Large intestine (tissue), 3 donors: Measurements from ENCODE around the gene GP1BB. TPM values are rescaled to one million over a fixed set of nuclear protein-coding genes. Genes with fewer than 3 reads are reported as not detected.
"Not testable (repeated sequence)": the region's sequence is repeated elsewhere in the genome, so short reads cannot be mapped to it uniquely, and the experiment has no call there.

Experiments
- DNase-seq, 2 donors: peaks; one replicate each; pipeline versions ENCODE4 v3.0.0 to v3.0.0-alpha.2; 2013
- H3K27ac ChIP-seq: one replicate; pipeline ENCODE4 v1.5.1; 2013; ENCODE audit warnings: low read length
- H3K27me3 ChIP-seq: 2 replicates; pipeline ENCODE4 v1.6.1; 2013; ENCODE audit warnings: low read length; ENCODE audit not compliant: control insufficient read depth, insufficient read depth
- H3K36me3 ChIP-seq: 2 replicates; pipeline ENCODE4 v1.6.1; 2013; ENCODE audit warnings: low read length; ENCODE audit not compliant: control insufficient read depth, insufficient read depth
- H3K4me1 ChIP-seq: one replicate; pipeline ENCODE4 v1.6.1; 2013; ENCODE audit warnings: low read length; ENCODE audit not compliant: control insufficient read depth, insufficient read depth
- H3K4me3 ChIP-seq: one replicate; pipeline ENCODE4 v1.5.1; 2013; ENCODE audit warnings: low read length
- H3K9me3 ChIP-seq: one replicate; pipeline ENCODE4 v1.6.1; 2013; ENCODE audit warnings: mild to moderate bottlenecking, low read depth, low read length, moderate library complexity; ENCODE audit not compliant: control insufficient read depth
- WGBS: methylation state at CpG from one replicate; pipeline ENCODE4 v1.1.5; 2013; ENCODE audit warnings: low lambda C conversion rate; ENCODE audit not compliant: insufficient coverage; 5-methylcytosine and 5-hydroxymethylcytosine counted together
- polyA plus RNA-seq: library from polyadenylated mRNA; unstranded; fragments of 120-200 nt; gene quantifications from one replicate; pipeline ENCODE4 v1.2.1, GENCODE V29; 2013

The GP1BB gene
- polyA plus RNA-seq, 1 donor: 4.4 TPM

DNA sequence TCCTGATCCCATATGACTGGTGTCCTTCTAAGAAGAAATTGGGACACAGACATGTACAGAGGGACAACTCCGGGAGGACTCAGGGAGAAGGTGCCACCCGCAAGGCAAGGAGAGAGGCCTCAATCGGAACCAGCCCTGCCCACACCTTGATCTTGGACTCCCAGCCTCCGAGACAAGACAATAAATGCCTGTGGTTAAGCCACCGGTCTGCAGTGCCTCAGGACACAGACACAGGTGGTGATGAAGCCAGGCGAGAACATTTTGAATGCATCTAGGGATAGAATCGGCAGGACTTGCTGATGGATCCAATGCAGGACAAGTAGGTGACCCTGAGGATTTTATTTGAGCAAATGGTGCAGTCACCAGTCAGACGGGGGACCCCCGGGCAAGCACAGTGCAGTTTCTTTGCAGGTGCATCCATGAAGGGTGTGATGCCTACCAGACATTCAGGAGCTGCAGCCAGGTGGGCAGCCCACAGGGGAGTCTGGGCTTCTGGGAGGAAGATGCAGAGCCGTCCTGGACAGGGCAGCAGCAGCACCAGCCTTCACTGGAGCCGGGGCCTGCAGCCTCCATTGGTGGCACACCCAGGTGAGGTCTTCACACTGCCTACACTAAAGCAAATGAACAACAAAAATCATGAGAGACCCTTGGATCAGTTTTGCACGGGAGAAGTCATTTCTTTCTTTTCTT is 29.2 kb upstream of the GP1BB start:
- DNase-seq: no peak
- H3K9me3 ChIP-seq: no peaks in the 10 kb centered on the region
- H3K36me3 ChIP-seq: no peaks in the 10 kb centered on the region
- no peak overlapping the region for H3K4me3 ChIP-seq
- H3K27me3 ChIP-seq: peaks cover 12% of the 10 kb centered on the region
- no peaks in the 10 kb centered on the region for H3K4me1 ChIP-seq
- no peak overlapping the region for H3K27ac ChIP-seq
- no CpG with 5 or more reads among the region's 12 CpGs for WGBS

DNA sequence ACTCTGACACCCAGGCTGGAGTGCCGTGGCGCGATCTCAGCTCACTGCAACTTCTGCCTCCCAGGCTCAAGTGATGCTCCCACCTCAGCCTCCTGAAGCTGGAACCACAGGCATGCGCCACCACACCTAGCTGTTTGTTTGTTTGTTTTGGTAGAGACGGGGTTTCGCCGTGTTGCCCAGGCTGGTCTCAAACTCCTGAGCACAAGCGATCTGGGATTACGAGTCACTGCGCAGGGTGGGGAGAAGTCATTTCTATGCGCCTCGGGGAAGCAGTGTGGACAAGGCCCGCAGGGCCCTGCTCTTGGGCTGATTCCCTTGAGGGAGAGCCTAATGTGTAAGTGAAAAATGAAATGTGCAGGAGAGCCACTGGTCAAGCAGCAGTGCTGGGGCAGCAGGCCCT is 28.6 kb upstream of the GP1BB start:
- Histone ChIP-seq H3K36me3 (no peaks in the 10 kb centered on the region), H3K4me1 (no peaks in the 10 kb centered on the region), H3K4me3 (no peak overlapping the region), H3K27me3 (peaks cover 8% of the 10 kb centered on the region), H3K9me3 (no peaks in the 10 kb centered on the region), H3K27ac (no peak overlapping the region)
- no CpG with 5 or more reads among the region's 13 CpGs for WGBS
- DNase-seq: no peak

DNA sequence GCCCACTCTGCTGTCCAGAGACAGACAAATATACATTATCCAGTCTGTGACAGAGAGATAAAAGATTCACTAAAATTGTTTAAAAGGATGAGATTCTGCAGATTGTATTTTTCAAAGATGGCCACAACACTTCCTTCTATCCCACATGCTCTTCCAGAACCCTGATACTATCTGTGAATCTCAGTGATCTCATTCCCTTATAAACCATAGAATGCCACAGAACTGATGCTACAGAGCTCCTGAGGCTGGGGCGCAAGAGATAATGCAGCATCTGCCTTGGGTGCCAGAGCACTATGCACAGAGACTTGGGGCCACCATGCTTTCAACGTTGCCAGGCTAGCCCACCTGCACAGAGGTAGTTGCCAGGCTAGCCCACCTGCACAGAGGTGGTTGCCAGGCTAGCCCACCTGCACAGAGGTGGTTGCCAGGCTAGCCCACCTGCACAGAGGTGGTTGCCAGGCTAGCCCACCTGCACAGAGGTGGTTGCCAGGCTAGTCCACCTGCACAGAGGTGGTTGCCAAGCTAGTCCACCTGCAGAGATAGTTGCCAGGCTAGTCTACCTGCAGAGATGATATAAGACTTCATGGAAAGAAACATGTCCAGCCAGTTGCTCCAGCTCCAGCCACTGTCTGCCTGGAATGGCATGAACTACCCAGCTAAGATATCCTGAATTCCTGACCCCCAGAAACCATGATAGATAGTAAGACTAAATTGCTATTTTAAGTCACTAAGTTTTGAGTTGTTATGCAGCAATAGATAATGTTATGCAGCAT is 26.6 kb upstream of the GP1BB start:
- peaks cover 2% of the 10 kb centered on the region for H3K27me3 ChIP-seq
- H3K27ac ChIP-seq: no peak overlapping the region
- DNase-seq: no peak
- no peaks in the 10 kb centered on the region for H3K4me1 ChIP-seq
- H3K36me3 ChIP-seq: no peaks in the 10 kb centered on the region
- no peaks in the 10 kb centered on the region for H3K9me3 ChIP-seq
- WGBS: no CpG with 5 or more reads among the region's 2 CpGs
- H3K4me3 ChIP-seq: no peak overlapping the region

DNA sequence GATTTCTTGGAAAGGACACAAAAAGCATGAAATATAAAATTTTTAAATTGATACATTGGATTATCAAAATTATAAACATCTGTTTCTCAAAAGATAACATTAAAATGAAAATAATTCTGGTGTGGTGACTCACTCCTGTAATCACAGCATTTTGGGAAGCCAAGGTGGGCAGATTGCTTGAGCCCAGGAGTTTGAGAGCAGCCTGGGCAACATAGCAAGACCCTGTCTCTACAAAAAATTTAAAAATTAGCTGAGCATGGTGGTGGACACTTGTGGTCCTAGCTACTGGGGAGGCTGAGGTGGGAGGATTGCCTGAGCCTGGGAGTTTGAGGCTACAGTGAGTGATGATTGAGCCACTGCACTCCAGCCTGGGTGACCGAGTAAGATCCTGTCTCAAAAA is 25.5 kb upstream of the GP1BB start:
- not testable (repeated sequence) for H3K27me3 ChIP-seq, H3K9me3 ChIP-seq, H3K27ac ChIP-seq, H3K4me3 ChIP-seq, DNase-seq, H3K4me1 ChIP-seq, H3K36me3 ChIP-seq
- no CpG with 5 or more reads among the region's 1 CpG for WGBS

DNA sequence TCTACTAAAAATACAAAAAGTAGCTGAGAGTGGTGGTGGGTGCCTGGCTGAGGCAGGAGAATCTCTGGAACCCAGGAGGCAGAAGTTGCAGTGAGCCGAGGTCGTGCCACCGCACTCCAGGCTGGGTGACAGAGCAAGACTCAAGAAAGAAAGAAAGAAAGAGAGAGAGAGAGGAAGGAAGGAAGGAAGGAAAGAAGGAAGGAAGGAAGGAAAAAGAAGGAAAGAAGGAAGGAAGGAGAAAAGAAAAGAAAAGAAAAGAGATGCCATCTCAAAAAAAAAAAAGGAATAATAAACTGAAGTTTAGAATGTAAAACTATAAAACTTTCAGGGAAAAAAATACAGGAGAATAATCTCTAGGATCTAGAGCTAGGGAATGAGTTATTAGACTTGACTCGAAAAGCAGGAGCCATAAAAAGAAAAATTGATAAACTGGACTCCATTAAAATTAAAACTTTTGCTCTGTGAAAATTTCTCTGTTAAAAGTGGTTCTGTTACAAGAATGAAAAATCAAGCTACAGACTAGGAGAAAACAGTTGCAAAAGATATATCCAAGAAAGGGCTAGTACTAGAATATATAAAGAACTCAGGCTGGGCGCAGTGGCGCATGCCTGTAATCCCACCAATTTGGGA is 22.4 kb upstream of the GP1BB start:
- Histone ChIP-seq H3K27me3 (no peaks in the 10 kb centered on the region), H3K9me3 (no peaks in the 10 kb centered on the region), H3K36me3 (no peaks in the 10 kb centered on the region), H3K4me1 (peaks cover 13% of the 10 kb centered on the region), H3K27ac (no peak overlapping the region), H3K4me3 (no peak overlapping the region)
- WGBS: 96% methylated on average over 6 of the region's 6 CpGs
- DNase-seq: no peak

DNA sequence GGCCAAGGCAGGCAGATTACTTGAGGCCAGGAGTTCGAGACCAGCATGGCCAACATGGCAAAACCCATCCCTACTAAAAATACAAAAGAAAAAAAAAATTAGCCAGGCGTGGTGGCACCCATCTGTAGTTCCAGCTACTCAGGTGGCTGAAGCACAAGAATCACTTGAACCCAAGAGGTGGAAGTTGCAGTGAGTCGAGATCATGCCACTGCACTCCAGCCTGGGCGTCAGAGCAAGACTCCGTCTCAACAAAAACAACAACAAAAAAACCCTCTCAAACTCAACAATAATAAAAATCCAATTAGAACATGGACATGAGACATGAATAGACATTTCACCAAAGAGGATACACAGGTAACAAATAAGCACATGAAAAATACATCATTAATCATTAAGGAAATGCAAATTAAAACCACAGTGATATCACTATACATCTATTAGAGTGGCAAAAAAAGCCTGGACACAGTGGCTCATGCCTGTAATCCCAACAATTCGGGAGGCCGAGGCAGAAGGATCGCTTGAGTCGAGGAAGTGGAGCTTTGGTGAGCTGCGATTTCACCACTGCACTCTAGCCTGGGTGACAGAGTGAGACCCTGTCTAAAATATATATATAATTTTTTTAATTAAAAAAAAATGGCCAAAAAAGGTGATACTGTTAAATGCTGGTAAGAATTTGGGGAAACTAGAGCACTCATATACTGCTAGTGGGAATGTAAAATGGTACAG is 21.8 kb upstream of the GP1BB start:
- WGBS: 80% methylated on average over 1 of the region's 10 CpGs
- no peak overlapping the region for H3K27ac ChIP-seq
- peaks cover 13% of the 10 kb centered on the region for H3K4me1 ChIP-seq
- H3K27me3 ChIP-seq: no peaks in the 10 kb centered on the region
- no peaks in the 10 kb centered on the region for H3K9me3 ChIP-seq
- H3K4me3 ChIP-seq: no peak overlapping the region
- no peaks in the 10 kb centered on the region for H3K36me3 ChIP-seq
- DNase-seq: no peak

DNA sequence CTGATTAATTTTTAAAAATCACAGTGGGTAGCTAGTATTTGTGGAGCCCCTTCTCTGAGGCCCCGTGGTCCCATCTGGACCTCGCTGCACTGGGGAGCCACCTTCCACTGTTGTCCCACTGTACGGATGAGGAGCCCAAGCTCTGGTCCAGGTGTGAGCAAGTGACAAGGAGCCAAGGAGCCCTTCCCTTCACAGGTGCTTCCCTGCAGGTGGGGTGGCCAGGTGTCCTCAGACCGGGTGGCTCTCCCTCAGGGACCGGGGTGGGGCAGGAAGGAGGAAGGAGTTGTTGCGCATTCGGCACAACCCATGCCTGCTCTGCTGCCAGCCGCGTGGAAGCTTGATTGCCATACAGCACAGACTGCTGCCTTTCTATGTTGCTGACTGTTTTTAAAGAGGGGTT is 19.5 kb upstream of the GP1BB start:
- DNase-seq: peak in 1 of 2 donors; percentile 64

DNA sequence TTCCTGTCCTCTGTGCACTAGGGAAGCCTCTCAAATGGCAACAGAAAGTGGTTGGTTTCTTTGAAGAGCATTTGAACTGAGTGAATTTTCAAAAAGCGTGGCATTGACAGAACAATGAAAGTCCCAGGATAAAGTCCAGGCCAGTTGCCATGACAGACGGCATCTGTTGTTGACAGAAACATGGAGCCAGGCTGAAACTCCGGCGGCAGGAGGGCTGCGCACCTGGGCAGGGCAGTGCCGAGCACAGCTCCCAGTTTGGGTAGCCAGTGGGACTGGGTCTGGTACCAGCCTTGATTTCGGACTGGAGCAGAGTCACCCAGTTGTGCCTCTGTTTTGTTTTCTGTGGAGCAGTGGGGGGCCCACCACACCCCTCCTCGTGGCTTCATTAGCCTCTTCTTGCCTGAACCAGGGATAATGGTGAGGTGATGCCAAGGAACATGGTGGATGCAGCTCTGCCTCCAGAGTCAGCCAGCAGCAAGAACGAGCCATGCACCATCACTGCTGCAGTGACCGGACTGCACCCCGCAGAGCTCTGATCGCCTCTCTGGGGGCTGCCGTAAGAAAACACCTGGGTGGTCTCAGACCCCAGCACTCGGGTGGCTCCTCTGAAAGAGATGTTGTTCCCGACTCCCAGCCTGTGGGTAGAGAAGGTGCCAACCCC is 18.9 kb upstream of the GP1BB start:
- WGBS: no CpG with 5 or more reads among the region's 15 CpGs
- Histone ChIP-seq H3K27me3 (no peaks in the 10 kb centered on the region), H3K4me1 (peaks cover 13% of the 10 kb centered on the region), H3K27ac (peak overlapping the region; percentile 50), H3K4me3 (no peak overlapping the region), H3K9me3 (no peaks in the 10 kb centered on the region), H3K36me3 (no peaks in the 10 kb centered on the region)
- DNase-seq: peak in 1 of 2 donors; percentile 74

More for the DNA sequence above, 19.5 kb upstream of the GP1BB start:
- Histone ChIP-seq H3K36me3 (no peaks in the 10 kb centered on the region), H3K4me1 (peaks cover 13% of the 10 kb centered on the region), H3K27ac (peak overlapping the region; percentile 50), H3K4me3 (no peak overlapping the region), H3K27me3 (no peaks in the 10 kb centered on the region), H3K9me3 (no peaks in the 10 kb centered on the region)
- WGBS: no CpG with 5 or more reads among the region's 9 CpGs

DNA sequence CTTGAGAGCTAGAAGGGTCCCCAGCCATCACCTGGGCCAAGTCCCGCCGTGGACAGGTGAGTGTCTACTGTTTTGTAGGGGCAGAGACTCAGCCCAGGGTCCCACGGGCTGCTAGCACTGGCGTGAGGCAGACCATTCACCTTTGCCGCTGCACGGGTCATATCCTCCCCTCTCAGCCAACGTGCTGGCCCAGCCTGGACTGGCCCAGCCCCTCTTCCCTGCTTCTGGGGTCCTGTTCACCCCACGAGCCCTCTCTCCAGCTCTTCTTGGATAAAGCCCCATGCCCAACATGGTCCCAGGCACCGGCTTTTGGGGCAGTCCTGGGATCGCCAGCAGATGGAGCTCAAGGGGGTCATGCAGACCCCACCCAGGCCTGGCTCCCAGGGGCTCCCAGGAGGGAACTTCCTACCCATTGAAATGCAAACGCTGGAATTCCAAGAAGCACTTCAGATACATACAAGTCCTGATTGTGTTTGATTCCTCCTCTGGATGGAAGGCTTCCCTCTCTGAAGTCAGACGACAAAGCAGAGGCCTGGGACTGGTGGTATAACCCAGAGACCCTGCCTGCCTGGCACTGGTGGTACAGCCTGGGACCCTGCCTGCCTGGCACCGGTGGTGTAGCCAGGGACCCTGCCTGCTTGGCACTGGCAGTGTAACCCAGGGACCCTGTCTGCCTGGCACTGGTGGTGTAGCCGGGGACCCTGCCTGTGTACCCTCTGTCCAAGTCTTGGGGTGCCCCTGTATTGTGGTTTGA is 18.0 kb upstream of the GP1BB start:
- H3K9me3 ChIP-seq: no peaks in the 10 kb centered on the region
- no peak overlapping the region for H3K27ac ChIP-seq
- DNase-seq: no peak
- WGBS: no CpG with 5 or more reads among the region's 14 CpGs
- peaks cover 13% of the 10 kb centered on the region for H3K4me1 ChIP-seq
- no peak overlapping the region for H3K4me3 ChIP-seq
- no peaks in the 10 kb centered on the region for H3K36me3 ChIP-seq
- H3K27me3 ChIP-seq: no peaks in the 10 kb centered on the region
